ENCODE measurements around the gene BAHD1. TPM values are rescaled to one million over a fixed set of nuclear protein-coding genes. Genes with fewer than 3 reads are reported as not detected.

Gene BAHD1
- total and polyA plus RNA-seq, 11 donors: 7.8 to 28.4 (median 16.1) TPM

DNA sequence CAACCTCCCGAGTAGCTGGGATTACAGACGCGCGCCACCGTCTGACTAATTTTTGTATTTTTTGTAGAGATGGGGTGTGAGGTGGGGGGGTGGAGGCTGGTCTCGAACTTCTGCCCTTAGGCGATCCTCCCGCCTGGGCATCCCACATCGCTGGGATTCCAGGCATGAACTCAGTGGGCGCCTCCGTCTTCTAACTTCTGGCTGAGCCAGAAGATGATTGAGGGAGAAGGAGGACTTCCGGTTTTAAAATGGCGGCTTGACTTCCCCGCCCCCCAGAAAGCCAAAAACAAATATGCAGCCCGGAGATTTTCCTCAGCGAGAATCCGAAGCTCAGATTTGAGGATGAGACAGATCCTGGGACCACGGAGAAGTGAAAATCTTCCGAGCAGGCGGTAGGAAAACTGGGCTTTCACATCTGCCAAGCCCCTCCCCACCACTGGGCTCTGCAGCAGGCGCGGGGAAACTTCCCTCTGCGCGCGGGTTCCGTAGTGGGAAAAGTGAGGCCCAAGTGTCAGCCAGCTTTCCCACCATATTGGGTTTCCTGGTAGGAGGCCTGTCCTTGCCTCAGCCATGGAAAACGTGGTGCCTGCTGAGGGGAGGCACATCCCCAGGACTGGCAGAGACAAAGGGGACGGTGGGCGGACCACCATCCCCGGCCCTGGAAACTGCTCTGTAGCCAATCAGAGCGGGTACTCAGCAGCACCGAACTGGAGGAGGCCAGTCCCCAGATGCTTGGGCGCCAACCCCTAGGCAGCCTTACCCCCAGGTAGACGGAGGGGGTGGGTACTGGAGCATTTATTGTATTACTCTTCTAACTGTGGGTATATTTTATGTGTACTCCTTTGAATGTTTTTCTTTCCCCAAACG, 47.3 kb downstream of the BAHD1 start:
- intact Hi-C loops (cut with DNase I): no loop called here
- Histone ChIP-seq H3K4me3 (no peak overlapping the region), H3K27me3 (no peaks in the 10 kb centered on the region), H3K9me3 (no peaks in the 10 kb centered on the region), H3K4me1 (no peaks in the 10 kb centered on the region), H3K36me3 (no peaks in the 10 kb centered on the region), H3K27ac (no peak overlapping the region)
- DNase-seq: no peak
- 78 to 92% (median 88%) methylated on average over 34 to 35 of the region's 35 CpGs for WGBS, 4 donors
- ATAC-seq: no peak
- TF ChIP-seq, protein P1, sequence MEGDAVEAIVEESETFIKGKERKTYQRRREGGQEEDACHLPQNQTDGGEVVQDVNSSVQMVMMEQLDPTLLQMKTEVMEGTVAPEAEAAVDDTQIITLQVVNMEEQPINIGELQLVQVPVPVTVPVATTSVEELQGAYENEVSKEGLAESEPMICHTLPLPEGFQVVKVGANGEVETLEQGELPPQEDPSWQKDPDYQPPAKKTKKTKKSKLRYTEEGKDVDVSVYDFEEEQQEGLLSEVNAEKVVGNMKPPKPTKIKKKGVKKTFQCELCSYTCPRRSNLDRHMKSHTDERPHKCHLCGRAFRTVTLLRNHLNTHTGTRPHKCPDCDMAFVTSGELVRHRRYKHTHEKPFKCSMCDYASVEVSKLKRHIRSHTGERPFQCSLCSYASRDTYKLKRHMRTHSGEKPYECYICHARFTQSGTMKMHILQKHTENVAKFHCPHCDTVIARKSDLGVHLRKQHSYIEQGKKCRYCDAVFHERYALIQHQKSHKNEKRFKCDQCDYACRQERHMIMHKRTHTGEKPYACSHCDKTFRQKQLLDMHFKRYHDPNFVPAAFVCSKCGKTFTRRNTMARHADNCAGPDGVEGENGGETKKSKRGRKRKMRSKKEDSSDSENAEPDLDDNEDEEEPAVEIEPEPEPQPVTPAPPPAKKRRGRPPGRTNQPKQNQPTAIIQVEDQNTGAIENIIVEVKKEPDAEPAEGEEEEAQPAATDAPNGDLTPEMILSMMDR (IDR thresholded peaks at IDR 0.05): no peak
- TF ChIP-seq POLR2A (IDR thresholded peaks at IDR 0.05): no peak

DNA sequence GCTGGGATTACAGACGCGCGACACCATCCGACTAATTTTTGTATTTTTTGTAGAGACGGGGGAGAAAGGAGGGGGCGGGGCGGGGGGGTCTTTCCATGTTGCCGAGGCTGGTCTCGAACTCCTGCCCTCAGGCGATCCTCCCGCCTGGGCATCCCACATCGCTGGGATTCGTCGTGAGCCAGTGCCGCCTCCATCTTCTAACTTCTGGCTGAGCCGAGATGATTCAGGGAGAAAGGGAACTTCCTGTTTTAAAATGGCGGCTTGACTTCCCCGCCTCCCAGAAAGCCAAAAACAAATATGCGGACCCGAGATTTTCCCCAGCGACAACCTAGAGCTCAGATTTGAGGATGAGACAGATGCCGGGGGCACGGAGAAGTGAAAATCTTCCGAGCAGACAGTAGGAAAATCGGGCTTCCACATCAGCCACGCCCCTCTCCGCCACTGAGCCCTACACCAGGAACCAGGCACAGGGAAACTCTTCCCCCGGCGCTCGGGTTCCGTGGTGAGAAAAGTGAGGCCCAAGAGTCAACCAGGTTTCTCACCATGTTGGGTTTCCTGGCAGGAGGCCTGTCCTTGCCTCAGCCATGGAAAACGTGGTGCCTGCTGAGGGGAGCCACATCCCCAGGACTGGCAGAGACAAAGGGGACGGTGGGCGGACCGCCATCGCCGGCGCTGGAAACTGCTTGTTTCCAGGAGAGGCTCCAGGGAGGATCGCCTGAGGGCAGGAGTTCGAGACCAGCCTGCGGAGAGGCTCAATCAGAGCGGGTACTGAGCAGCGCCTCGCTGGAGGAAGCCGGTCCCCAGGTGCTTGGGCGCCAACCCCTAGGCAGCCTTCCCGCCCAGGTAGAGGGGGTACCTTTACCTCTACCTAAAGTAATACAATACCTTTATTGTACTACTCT, 48.8 kb downstream of the BAHD1 start:
- H3K27ac ChIP-seq: no peak overlapping the region
- H3K9me3 ChIP-seq: no peaks in the 10 kb centered on the region
- no peaks in the 10 kb centered on the region for H3K27me3 ChIP-seq
- H3K36me3 ChIP-seq: no peaks in the 10 kb centered on the region
- no peak overlapping the region for H3K4me3 ChIP-seq
- 77 to 89% (median 86%) methylated on average over 44 to 47 of the region's 47 CpGs for WGBS, 4 donors
- DNase-seq (no peak), ATAC-seq (no peak)
- H3K4me1 ChIP-seq: peaks cover 0 to 8% (median 0%) of the 10 kb centered on the region in 12 donors
- intact Hi-C loops (cut with DNase I): no loop called here
- TF ChIP-seq, protein P1 (IDR thresholded peaks at IDR 0.05): no peak
- no peak for TF ChIP-seq POLR2A (IDR thresholded peaks at IDR 0.05)

DNA sequence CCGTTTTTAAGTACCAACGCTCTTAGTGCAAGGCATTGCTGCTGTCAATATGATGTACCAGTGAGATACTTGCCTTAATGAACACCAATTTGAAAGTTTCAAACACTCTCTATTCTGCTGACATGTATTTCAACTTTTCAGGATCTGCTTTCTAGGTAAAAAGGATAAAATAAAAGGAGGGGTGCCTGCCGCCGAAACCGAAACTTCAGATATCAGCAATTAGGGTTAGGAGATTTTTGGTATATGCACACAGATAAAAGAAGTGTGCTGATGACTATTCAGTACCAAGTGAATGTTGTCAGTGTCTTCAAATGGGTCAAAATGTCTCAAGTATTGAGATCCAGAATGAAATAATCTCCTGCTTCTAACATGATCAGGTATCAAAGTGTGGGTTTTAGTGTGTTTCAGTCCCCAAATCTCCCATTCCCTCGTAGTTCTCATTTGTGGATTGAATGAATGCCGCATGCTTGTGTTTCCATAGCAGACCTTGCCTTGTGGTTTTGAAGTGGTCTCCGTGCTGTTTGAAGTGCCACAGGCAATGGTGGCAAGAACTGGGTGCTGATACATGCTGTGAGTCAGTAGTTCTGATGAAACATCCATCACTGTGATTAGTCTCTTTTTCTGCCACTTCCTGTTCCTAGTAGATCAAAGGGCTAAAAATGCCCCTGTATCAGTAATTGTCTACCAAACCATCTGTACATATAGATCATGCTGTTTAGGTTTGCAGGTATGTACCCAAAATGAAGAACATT, 52.5 kb downstream of the BAHD1 start:
- DNase-seq: no peak
- WGBS, 4 donors: 86 to 92% (median 89%) methylated on average over 8 of the region's 8 CpGs
- TF ChIP-seq, protein P1 (IDR thresholded peaks at IDR 0.05): no peak
- TF ChIP-seq POLR2A (IDR thresholded peaks at IDR 0.05): no peak
- H3K4me3 ChIP-seq: no peak overlapping the region
- no peaks in the 10 kb centered on the region for H3K9me3 ChIP-seq
- no peaks in the 10 kb centered on the region for H3K27me3 ChIP-seq
- H3K27ac ChIP-seq: no peak overlapping the region
- intact Hi-C loops (cut with DNase I): no loop called here
- no peaks in the 10 kb centered on the region for H3K36me3 ChIP-seq
- no peak for ATAC-seq
- H3K4me1 ChIP-seq: peaks cover 0 to 8% (median 0%) of the 10 kb centered on the region in 12 donors
